HL-60 (cell line): ENCODE data around the gene DNAH10.

Experiments used
- POLR2AphosphoS5 ChIP-seq: IDR thresholded peaks from 2 replicates; pipeline ENCODE4 v1.6.1; 2012; ENCODE audit warnings: low read depth
- TF ChIP-seq, protein P1 (sequence below): IDR thresholded peaks from one replicate; pipeline ENCODE4 v1.5.1; 2011; ENCODE audit warnings: low read length, control low read depth, inconsistent platforms; ENCODE audit not compliant: insufficient read depth
- TF ChIP-seq, protein P2 (sequence below): IDR thresholded peaks from 2 replicates; pipeline ENCODE4 v1.6.1; 2012; ENCODE audit warnings: low read depth; ENCODE audit not compliant: insufficient replicate concordance

DNA sequence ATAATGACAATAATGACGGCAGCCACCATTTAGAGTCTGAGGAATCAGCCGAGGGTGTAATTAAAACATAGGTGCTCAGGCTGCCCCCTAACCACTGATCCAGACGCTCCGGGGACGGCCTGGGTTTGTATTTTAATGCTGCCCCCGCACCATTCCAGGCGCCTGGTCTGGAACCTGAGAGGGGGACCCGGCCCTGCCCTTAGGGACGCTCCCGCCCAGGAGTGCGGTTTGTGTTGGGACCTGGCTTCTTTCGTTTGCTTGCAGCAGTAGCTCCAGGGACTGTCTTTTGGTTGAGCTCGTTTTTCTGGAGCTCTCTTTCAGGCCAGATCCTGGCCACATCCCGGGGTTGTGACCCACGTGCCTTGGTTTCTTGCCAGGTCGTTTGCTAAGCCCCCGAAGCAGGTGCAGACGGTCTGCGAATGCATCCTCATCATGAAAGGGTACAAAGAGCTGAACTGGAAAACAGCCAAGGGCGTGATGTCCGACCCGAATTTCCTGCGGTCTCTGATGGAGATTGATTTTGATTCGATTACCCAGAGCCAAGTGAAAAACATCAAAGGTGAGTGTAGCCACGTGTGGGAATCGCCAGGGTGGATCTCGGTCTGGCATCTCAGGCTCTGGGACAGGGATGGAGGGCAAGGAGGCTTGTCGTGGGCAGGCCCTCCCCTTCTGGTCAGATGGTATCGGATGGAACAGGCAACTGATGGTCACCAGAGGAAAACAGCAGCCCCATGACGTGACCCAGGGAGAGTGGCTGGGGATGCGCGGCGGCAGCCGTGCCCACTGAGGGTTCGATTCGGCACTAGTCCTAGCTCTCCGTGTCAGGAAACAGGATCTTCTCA, 147.0 kb downstream of the DNAH10 start:
- TF ChIP-seq, protein P1, sequence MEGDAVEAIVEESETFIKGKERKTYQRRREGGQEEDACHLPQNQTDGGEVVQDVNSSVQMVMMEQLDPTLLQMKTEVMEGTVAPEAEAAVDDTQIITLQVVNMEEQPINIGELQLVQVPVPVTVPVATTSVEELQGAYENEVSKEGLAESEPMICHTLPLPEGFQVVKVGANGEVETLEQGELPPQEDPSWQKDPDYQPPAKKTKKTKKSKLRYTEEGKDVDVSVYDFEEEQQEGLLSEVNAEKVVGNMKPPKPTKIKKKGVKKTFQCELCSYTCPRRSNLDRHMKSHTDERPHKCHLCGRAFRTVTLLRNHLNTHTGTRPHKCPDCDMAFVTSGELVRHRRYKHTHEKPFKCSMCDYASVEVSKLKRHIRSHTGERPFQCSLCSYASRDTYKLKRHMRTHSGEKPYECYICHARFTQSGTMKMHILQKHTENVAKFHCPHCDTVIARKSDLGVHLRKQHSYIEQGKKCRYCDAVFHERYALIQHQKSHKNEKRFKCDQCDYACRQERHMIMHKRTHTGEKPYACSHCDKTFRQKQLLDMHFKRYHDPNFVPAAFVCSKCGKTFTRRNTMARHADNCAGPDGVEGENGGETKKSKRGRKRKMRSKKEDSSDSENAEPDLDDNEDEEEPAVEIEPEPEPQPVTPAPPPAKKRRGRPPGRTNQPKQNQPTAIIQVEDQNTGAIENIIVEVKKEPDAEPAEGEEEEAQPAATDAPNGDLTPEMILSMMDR: no peak
- no peak for TF ChIP-seq POLR2AphosphoS5
- TF ChIP-seq, protein P2, sequence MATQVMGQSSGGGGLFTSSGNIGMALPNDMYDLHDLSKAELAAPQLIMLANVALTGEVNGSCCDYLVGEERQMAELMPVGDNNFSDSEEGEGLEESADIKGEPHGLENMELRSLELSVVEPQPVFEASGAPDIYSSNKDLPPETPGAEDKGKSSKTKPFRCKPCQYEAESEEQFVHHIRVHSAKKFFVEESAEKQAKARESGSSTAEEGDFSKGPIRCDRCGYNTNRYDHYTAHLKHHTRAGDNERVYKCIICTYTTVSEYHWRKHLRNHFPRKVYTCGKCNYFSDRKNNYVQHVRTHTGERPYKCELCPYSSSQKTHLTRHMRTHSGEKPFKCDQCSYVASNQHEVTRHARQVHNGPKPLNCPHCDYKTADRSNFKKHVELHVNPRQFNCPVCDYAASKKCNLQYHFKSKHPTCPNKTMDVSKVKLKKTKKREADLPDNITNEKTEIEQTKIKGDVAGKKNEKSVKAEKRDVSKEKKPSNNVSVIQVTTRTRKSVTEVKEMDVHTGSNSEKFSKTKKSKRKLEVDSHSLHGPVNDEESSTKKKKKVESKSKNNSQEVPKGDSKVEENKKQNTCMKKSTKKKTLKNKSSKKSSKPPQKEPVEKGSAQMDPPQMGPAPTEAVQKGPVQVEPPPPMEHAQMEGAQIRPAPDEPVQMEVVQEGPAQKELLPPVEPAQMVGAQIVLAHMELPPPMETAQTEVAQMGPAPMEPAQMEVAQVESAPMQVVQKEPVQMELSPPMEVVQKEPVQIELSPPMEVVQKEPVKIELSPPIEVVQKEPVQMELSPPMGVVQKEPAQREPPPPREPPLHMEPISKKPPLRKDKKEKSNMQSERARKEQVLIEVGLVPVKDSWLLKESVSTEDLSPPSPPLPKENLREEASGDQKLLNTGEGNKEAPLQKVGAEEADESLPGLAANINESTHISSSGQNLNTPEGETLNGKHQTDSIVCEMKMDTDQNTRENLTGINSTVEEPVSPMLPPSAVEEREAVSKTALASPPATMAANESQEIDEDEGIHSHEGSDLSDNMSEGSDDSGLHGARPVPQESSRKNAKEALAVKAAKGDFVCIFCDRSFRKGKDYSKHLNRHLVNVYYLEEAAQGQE: no peak
